Spleen (tissue), 7 donors: Measurements from ENCODE around the gene RAVER2.

Experiments
- POLR2A ChIP-seq, 3 donors: fragments of 450-650 bp; IDR thresholded peaks; one replicate each; pipeline ENCODE4 v1.5.1; 2017; ENCODE audit warnings: antibody characterized with exemption in 3 of 3, mild to moderate bottlenecking in 1 of 3
- TF ChIP-seq, protein P1 (sequence below), 11 experiments: fragments of 200-600 bp in 7 of 11; fragments of 450-650 bp in 4 of 11; sonication (generic) in 4 of 11; IDR thresholded peaks in 8 of 11; conservative IDR thresholded peaks in 3 of 11; 1 replicate in 7 of 11; 2 replicates in 4 of 11; pipeline versions ENCODE4 v1.4.0 to v1.8.0; 2016 to 2021; ENCODE audit warnings: antibody characterized with exemption in 11 of 11, inconsistent platforms in 4 of 11, mild to moderate bottlenecking in 1 of 11
- donor health status: DM: no; HTN: no; CAD: no; lungs with moderate emphysema.
- donor health status: DM: no; HTN: no; CAD: no.
- donor health status: DM: no; HTN: no; CAD: no.

DNA sequence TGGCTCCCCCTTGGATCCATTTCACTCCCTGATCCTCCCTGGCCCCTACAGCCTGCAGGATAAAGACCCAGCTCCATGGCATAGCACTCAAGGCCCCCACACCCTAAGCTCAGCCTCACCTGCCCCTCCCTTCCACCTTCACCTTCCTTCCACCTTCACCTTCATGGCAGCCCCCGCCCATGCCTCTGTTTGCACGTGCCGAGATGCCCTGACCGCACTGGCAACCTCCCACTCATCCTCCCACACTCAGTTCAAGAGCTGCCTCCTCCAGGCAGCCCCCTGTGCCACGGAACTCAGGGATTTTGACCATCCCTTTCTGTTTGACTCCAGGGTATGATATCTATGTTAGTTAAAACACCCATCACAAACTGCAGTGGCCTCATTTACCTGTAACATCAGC is 109.8 kb downstream of the RAVER2 start:
- TF ChIP-seq, protein P1, sequence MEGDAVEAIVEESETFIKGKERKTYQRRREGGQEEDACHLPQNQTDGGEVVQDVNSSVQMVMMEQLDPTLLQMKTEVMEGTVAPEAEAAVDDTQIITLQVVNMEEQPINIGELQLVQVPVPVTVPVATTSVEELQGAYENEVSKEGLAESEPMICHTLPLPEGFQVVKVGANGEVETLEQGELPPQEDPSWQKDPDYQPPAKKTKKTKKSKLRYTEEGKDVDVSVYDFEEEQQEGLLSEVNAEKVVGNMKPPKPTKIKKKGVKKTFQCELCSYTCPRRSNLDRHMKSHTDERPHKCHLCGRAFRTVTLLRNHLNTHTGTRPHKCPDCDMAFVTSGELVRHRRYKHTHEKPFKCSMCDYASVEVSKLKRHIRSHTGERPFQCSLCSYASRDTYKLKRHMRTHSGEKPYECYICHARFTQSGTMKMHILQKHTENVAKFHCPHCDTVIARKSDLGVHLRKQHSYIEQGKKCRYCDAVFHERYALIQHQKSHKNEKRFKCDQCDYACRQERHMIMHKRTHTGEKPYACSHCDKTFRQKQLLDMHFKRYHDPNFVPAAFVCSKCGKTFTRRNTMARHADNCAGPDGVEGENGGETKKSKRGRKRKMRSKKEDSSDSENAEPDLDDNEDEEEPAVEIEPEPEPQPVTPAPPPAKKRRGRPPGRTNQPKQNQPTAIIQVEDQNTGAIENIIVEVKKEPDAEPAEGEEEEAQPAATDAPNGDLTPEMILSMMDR (IDR thresholded peaks at IDR 0.05 in 8 of 11, conservative IDR thresholded peaks at IDR 0.05 in 3 of 11) = no peak
- TF ChIP-seq POLR2A (IDR thresholded peaks at IDR 0.05) = no peak
